ENCODE results near the gene STAG2.

GRCh38 chrX:123917069-123917468 is 44.4 kb upstream of the STAG2 start:
- no peak for TF ChIP-seq CTCF (conservative IDR thresholded peaks at IDR 0.05; ENCODE audit: low read depth, low read length)
- no peak for TF ChIP-seq EZH2phosphoT487 (IDR thresholded peaks at IDR 0.05; ENCODE audit: borderline replicate concordance, low read length)
- TF ChIP-seq EZH2 (IDR thresholded peaks at IDR 0.05; ENCODE audit: low read length, unreplicated experiment) = no peak
